ENCODE results near the gene PSRC1. TPM values are rescaled to one million over a fixed set of nuclear protein-coding genes. Genes with fewer than 3 reads are reported as not detected.
"Not testable (repeated sequence)": the region's sequence is repeated elsewhere in the genome, so short reads cannot be mapped to it uniquely, and the experiment has no call there.

Gene PSRC1
- polyA plus RNA-seq, 1 experiment: 25.9 TPM

- no peaks in the 10 kb centered on the region for H3K27me3 ChIP-seq (ENCODE audit: control insufficient read depth, insufficient read depth, low read length)
- CTCF ChIA-PET: no interaction called here
- POLR2A ChIA-PET: no interaction called here
- no peaks in the 10 kb centered on the region for H3K36me3 ChIP-seq (ENCODE audit: control insufficient read depth, insufficient read depth, low read length)
- TF ChIP-seq CTCF (IDR thresholded peaks at IDR 0.05; ENCODE audit: insufficient read depth, low read depth, low read length): no peak
- DNase-seq (ENCODE audit: low read depth): no peak
- no peak overlapping the region for H3K4me3 ChIP-seq (ENCODE audit: low read depth, low read length)
Measured at GRCh38 chr1:109290137-109290536, 7.2 kb upstream of the PSRC1 start.

- H3K27me3 ChIP-seq (ENCODE audit: control insufficient read depth, insufficient read depth, low read length); H3K4me3 ChIP-seq (ENCODE audit: low read depth, low read length); DNase-seq (ENCODE audit: low read depth); POLR2A ChIA-PET; H3K36me3 ChIP-seq (ENCODE audit: control insufficient read depth, insufficient read depth, low read length): not testable (repeated sequence)
- CTCF ChIA-PET: interaction anchor here (0.6 kb wide), 1 partner anchor 435 kb away, joined by 3 read pairs; no protein-coding TSS in a partner anchor
Measured at GRCh38 chr1:109286762-109287161, 3.8 kb upstream of the PSRC1 start.

GRCh38 chr1:109283748-109284600 lies 1.0 kb upstream of the PSRC1 start:
- Histone ChIP-seq H3K27me3 (ENCODE audit: control insufficient read depth, insufficient read depth, low read length) (no peaks in the 10 kb centered on the region), H3K36me3 (ENCODE audit: control insufficient read depth, insufficient read depth, low read length) (no peaks in the 10 kb centered on the region), H3K4me3 (ENCODE audit: low read depth, low read length) (peak overlapping the region; percentile 83)
- no peak for TF ChIP-seq CTCF (IDR thresholded peaks at IDR 0.05; ENCODE audit: insufficient read depth, low read depth, low read length)
- ChIA-PET CTCF (interaction anchor here (1.2 to 2.1 kb wide), 4 partner anchors 20 to 246 kb away, joined by 3 to 15 read pairs (median 6); partner anchors contain the start of gene SORT1), POLR2A (no interaction called here)
- no peak for DNase-seq (ENCODE audit: low read depth)

- POLR2A ChIA-PET: no interaction called here
- CTCF ChIA-PET: interaction anchor here (0.9 to 2.1 kb wide), 14 partner anchors 9 to 376 kb away, joined by 3 to 15 read pairs (median 4); partner anchors contain the start of gene SORT1
- no peaks in the 10 kb centered on the region for H3K27me3 ChIP-seq (ENCODE audit: control insufficient read depth, insufficient read depth, low read length)
- no peak for TF ChIP-seq CTCF (IDR thresholded peaks at IDR 0.05; ENCODE audit: insufficient read depth, low read depth, low read length)
- H3K4me3 ChIP-seq (ENCODE audit: low read depth, low read length): peak overlapping the region; percentile 83
- no peak for DNase-seq (ENCODE audit: low read depth)
- no peaks in the 10 kb centered on the region; the same call in 1 of the 2 replicates for H3K36me3 ChIP-seq (ENCODE audit: control insufficient read depth, insufficient read depth, low read length)
Measured at GRCh38 chr1:109282497-109282951, 421 bp downstream of the PSRC1 start.

GRCh38 chr1:109281680-109282496 lies 1.1 kb downstream of the PSRC1 start:
- Histone ChIP-seq H3K4me3 (ENCODE audit: low read depth, low read length) (peak overlapping the region; percentile 83), H3K36me3 (ENCODE audit: control insufficient read depth, insufficient read depth, low read length) (no peaks in the 10 kb centered on the region; the same call in 1 of the 2 replicates), H3K27me3 (ENCODE audit: control insufficient read depth, insufficient read depth, low read length) (no peaks in the 10 kb centered on the region)
- no peak for TF ChIP-seq CTCF (IDR thresholded peaks at IDR 0.05; ENCODE audit: insufficient read depth, low read depth, low read length)
- POLR2A ChIA-PET: no interaction called here
- DNase-seq (ENCODE audit: low read depth): no peak
- CTCF ChIA-PET: interaction anchor here (0.9 to 2.1 kb wide), 11 partner anchors 9 to 209 kb away, joined by 3 to 15 read pairs (median 5); partner anchors contain the start of gene SORT1

All from BJ (cell line).